DMS 273 (cell line): ENCODE data around the gene EML6.
"Not testable (repeated sequence)": the region's sequence is repeated elsewhere in the genome, so short reads cannot be mapped to it uniquely, and the experiment has no call there.

Source experiments
- DNase-seq: peaks from one replicate; lab custom pipeline; 2025; ENCODE audit not compliant: unreplicated experiment; lab: John Stamatoyannopoulos, UW

EML6 gene

DNA sequence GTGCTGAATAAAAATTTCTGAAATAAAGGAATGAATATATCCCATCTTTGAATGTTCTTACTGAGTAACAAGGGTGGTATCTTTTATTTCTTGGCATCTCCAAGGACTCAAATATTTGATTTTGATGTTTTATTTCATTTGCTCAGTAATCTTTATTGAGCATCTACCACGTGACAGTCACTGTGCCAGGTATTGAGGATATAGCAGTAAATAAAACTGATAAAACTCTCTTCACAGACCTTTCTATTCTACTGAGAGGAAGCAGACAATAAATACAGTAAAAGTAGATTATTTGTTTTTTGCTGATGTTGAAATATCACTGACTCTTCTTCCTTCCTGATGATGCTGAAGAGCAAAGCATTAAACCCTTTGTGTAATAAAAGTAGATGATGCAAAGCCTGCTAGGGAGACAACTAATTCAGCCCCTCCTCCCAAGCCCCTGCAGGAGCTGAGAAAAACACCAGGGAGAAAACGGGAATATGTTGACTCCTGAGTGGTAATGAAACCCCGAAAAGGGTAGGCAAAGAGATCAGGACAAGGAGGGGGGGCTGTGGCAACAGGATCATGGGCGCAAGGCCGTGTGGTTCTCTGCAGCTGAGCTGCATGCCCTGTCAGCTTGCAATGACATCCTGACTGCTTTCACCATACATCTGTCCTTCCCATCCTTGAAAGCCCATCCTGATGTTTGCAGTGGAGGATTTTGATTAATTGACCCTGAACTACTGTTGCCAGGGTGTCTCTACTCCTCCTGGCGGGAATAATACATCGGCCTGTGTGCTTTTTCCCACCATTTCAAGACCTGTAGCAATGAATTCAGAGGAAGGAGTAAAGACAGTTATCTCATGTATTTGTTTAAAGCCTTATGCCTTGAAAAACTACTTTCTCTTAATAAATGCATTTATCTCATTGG is 117.4 kb downstream of the EML6 start:
- DNase-seq, result no peak

GRCh38 chr2:54841500-54841899 is 118.0 kb downstream of the EML6 start:
- not testable (repeated sequence) for DNase-seq

GRCh38 chr2:54845094-54845493 is 121.6 kb downstream of the EML6 start:
- no peak for DNase-seq

DNA sequence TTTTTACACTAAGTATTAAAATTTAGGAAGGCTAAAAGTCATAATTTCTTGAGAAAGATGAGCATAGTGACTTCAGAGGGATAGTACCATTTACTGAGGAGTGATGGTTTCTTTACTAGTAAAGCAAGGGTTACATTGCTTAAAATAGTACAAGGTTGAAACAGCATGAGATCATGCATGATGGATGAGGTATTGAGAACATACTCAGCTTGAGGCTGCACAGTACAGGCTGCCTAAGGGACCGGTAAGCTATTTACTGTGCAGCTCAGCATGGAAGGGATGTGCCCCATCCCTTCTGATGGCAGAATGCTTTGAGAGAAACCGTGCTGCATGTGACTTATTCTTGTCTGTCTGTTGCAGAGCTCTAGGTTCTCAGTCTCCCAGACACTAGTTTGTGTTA is 122.1 kb downstream of the EML6 start:
- no peak for DNase-seq

- DNase-seq, result no peak
Measured at GRCh38 chr2:54850171-54851122, 127.0 kb downstream of the EML6 start.

- no peak for DNase-seq
Measured at GRCh38 chr2:54853616-54854310, 130.3 kb downstream of the EML6 start.

DNA sequence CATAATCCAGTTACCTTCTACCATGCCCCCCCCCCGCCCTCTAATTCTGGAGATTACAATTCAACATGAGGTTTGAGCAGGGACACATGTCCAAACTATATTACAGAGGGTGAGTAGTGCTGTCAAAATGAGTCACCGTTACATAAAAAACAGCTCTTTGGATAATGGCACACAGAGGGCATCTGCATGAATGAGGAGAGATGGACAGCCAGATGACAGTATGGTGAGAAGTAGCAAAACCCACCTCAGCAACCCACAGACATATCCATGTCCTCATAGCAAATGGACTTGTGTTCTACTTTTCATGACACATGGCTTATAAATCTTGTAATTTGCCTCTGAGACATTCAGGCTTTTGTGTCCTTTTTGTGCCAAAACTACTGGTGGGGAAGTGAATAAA is 132.0 kb downstream of the EML6 start:
- DNase-seq, result no peak

DNA sequence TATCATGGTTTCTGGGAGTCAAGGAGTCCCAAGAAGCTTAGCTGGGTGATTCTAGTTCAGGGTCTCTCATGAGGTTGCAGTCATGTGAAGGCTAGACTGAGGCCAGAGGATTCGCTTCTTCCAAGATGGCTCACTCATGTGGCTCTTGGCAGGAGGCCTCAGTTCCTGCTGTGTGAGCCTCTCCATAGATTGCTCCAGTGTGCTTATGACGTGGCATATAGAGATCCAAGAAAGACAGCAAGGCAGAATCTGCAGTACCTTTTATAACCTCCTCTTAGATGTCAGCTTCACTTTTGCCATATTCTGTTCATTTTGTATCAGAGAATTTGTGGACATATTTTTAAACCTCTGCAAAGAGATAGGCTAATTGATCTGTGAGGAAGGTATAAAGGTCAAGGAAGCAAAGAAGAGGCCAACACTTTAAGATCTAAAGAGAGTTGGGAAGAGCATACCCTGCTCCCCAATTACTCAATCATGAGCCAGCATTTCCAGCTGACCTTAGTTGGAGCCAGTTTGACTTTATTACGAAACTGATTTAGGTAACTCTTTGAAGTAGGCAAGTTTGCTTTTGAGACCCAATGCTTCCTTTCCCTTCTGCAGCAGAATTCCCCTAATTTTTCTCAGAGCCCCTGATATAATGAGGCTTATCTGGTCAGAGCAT is 134.7 kb downstream of the EML6 start:
- peak; percentile 29 for DNase-seq

- peak; percentile 20 for DNase-seq
Measured at GRCh38 chr2:54859416-54859815, 136.0 kb downstream of the EML6 start.

DNA sequence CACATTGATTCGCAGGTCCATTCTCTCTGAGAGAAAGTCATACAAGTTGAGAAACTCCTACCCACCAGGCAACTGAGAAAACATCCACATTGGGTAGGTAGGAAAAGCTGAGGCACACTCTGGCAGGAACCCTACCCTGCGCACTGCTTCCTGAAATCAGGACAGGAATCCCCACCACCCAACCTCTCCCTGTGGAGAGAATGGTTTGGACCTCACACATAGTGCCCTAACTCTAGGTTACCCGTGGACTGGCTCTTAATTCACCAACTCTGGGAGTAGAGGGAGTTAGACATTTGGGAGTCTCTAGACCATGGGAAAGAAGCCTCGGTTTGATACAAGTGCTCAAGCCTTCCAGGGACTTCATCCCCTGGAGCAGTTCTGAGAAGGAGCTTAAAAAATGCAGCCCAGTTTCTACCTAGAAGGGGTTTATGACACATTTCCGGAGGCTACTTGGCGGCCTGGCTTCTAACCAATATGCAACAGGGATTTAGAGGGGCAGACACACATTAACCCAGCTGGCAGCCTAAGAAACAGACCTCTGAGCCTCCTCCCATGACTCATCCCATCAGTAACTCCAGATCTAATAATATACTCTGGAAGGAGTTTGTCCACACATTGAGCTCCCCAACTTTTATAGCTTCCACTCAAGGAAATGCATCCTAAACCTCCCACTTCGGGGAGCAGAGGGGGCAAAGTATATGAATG is 136.7 kb downstream of the EML6 start:
- DNase-seq, result peak; percentile 53

GRCh38 chr2:54862229-54862628 is 138.8 kb downstream of the EML6 start:
- no peak for DNase-seq

DNA sequence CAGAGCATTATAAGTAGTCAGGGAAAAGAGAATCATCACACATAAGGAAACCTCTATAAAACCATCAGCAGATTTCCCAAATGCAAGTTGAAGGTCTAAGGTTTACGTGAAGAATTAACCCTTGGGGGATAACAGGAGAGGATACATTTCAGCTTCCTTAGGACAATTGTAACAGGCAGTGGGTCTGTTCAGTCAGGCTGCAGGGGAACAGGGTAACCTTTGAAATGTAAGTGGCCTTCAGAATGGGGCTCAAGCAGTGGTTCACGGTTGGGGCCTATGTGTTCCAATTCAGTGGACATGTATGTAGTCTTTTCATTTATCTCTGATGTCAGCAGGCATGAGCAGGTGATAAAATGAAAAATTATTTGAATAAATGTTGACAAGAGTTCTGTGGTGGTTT is 139.3 kb downstream of the EML6 start:
- no peak for DNase-seq

DNA sequence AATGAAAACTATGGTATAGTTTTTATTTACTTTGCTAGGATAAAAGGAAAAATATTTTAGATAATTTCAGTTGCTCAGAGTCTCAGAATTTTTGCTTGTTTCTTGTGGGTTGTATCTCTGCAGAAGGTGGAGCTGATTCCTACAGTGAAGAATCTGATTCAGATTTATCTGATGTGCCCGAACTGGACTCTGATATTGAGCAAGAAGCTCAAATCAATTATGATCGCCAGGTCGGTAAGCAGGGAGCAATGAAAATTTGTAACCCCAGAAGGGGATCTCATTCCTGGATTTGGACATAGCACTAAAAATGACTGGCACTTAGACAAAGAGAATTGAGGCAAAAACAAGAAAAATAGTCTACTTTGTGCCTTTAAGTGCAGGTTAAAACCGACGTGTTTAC is 140.2 kb downstream of the EML6 start:
- DNase-seq, result no peak

DNA sequence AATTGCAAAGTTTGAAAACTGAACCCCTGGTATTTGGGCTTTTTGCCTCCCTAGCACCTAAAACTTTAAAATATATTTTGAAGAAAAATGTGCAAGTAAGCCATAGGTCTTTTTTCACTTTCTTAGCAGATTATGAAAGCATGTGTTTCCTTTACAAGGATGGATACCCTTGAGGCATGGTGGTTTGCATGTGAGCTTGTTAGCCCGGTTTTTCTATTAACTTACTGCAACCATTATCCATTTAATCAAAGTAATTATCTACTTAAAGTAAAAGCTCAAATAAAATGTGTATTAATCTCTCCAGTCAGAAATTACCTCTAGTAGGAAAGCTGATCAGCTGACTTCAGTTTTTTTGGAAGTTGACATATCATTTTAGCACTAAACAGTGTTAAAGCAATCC is 140.6 kb downstream of the EML6 start:
- DNase-seq, result no peak

- DNase-seq, result no peak
Measured at GRCh38 chr2:54864727-54865126, 141.3 kb downstream of the EML6 start.

GRCh38 chr2:54866179-54866578 is 142.7 kb downstream of the EML6 start:
- DNase-seq, result no peak

DNA sequence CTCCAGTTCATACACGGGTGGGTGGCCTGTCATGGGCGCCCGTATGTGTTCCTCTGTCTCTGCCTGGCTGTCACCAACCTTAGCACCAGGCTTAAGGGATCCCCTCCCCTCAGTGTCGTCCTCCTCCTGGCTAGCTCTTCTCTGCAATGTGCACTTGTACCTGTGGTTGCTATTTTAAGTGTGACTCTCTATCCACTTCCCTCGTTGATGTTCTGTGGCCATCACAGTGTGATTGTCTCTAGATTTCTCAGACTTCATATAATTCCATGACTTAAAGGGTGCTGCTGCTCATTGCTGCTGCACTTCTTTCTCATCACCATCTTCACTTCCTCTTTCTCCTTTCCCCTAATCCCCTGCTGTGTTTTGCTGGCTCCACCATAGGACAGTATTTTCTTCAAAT is 143.4 kb downstream of the EML6 start:
- DNase-seq, result peak; percentile 19

- DNase-seq, result no peak
Measured at GRCh38 chr2:54867457-54867856, 144.0 kb downstream of the EML6 start.

DNA sequence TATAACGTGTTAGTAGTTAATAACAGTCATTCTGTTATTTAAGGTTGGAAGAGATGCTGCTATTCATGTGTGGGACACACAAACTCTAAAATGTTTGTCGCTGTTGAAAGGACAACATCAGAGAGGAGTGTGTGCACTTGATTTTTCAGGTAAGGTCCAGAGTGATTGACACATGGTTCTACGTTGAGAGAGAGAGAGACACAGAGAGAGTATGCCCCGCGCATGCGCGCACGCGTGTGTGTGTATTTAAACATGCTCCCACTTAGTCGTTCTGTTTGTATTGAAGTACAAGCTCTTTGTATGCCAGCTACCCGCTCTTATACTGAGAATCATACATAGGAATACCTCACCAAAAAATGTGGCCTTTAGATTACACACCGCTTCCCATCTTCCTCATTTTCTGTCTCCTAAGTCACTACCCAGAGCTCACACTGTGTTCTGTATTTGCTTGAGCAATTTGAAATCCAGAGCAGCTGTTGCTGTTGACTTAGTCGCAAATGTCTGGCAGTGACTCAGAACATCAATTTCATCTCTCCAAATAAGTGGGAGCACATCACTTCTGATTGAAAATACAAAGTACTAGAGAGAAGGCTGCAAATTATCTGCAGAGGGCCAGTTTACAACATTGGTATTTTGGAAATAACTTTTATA is 148.1 kb downstream of the EML6 start:
- DNase-seq, result peak; percentile 90

DNA sequence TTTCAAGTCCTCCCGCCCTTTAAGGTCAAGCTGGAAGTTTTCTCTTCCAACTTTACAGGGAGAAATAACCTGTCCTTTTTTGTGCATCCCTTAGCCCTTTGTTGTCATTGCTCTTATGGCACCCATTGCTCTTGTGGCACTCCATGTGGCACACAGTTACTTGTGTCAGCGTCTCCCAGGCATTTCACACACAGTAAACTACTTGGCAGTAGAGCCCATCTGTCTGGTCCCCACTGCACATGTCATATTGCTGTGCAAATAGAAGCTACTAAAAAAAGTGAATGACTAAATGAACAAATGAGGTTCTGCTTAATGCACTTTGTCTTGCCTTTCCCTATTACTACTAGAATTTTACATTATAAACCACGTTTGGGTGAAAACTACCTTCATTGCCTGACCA is 149.3 kb downstream of the EML6 start:
- peak; percentile 64 for DNase-seq
